Stimulated activated CD8-positive, alpha-beta memory T cell treated with anti-CD3 and anti-CD28 coated beads, Interleukin-7, amount 100 ng/mL, for 1 hour (primary cell): ENCODE measurements around the gene ACCS.

Source experiments
- DNase-seq, 2 donors: peaks; one replicate each; pipeline ENCODE4 v3.0.0-alpha.2; 2020; ENCODE audit warnings: low read depth in 2 of 2

ACCS gene

DNA sequence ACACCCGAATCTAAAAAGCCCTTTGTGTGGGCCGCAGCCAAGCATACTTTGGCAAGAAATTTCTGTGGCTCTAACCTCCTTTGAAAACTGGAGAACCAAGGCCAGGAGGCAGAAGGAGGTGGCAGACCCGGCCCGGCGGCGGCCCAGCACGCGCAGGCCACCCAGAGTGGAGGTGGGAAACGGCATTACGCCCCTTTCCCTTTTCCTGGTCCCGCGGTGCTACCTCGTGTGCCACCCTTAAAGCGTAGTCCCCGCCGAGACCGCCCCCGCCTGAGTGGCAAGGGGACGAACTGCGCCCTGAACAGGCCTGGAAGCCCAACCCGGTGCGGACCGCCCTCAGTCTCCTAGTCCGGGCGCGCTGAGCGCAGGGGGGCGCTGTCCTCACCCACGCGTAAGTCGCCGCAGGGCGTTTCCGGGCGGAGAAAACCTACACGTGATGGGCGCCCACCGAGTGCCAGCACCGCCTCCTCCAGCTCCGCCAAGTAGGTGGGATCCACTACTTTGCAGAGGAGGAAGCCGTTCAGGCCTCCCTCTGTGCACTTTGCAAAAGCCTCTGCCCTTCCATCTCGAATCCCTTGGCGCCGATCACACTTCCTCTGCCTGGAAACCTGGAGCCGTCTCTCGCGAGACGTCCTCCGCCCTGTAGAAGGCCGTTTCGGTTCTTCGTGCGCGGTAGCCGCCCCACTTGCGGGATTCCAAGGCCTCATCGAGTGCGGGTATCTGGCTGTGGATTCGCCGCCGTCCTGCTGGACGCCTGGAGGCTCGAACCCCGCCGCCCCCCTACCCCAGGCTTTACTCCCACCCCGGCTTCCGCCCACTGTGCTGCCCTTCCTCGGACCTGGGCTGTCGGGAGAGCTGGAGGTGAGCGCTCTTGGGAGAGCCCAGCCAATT is at the start of gene ACCS:
ACCS (plus strand) TSS at position 430 of the 891 bp plus-strand sequence. CDS start 1,358 bp downstream, outside the sequence.
- peak; percentile 74 to 84 for DNase-seq

DNA sequence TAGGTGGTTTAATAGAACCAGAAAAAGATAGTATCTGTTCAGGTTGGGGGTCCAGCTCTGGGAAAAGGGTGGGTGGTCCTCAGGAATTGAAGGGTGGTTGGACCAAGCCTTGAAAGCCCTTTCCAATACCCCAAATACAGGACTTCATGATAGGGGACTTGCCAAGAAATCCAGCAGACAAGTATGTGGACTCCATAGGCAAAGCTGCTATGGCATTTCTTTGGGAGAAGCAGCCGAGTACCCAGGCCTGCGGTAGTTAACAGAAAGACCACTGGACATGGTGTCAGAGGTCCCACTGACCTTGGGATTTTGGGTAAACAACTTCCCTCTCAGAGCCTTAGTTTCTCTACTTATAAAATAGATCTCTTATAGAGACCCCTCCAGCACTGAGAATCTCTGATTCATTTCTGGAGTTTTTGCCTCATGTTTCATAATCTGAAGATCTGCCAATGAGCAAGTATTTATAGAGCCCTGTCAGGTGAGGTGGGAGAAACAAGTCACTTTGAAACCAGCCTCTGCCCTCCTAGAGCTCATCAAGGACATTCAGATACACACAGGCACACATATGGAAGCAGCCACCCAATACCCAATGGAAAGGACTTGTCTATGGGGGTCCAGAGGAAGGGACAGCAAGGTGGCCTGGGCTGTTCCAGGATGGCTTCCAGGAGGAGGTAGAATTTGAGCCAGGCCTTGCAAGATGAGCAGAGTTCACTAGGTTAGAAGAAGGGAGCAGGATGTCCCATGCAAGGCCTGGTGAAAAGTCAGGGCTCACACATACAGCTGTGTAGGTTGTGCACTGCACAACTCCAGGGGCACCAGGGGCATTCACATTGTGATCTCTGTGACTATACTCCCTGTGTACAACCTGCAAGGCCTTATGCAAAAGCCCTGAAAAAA is 49.3 kb upstream of the ACCS start:
- DNase-seq: no peak

DNA sequence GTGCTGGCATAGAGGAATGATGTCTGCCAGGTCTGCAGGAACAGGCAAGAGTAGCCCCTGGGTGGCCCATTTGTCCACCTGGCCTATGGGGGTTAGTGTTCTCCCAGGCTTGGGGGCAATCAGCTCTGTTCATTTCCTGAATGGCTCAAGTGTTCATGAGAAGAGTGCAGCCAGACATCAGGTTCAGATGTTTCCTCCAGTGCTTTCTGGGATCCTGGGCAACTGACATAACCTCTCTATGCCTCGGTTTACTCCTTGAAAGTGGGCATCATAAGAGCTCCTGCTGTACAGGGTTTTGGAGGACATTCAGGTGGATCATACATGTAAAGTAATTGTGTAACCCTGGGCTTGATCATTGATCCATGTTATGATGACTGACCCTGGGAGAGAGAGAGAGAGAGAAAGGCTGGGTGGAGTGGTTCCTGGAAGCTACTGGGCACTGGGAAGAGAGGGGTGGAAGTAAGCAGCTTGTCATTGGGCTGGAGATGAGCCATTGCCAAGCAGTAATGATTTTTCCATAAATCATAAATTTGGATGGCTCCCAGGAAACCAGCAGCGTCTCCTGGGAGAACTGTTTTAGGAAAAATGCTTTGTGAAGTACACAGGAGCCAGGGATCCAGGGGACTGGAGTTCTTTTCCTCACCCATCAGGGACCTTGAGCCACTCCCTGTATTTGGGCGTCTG is 48.5 kb upstream of the ACCS start:
- no peak for DNase-seq

- DNase-seq: no peak
These were observed 47.9 kb upstream of the ACCS start for GRCh38 chr11:44018127-44018521.

- DNase-seq: no peak
These were observed 47.2 kb upstream of the ACCS start for GRCh38 chr11:44018829-44019228.

DNA sequence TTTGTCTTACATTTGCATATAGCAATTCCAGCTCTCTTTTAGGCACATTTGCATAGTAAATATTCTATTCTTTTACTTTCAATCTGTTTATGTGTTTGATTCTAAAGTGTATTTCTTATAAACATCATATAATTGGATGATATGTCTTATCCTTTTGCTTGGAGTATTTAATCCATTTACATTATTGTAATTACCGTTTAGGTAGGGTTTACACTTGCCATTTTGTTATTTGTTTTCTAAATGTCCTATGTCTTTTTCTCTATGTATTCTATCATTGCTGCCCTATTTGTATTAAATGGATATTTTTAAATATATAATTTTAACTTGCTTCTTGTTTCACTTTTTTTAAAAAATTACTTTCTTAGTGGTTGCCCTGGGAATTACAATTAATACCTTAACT is 41.1 kb upstream of the ACCS start:
- DNase-seq: no peak

DNA sequence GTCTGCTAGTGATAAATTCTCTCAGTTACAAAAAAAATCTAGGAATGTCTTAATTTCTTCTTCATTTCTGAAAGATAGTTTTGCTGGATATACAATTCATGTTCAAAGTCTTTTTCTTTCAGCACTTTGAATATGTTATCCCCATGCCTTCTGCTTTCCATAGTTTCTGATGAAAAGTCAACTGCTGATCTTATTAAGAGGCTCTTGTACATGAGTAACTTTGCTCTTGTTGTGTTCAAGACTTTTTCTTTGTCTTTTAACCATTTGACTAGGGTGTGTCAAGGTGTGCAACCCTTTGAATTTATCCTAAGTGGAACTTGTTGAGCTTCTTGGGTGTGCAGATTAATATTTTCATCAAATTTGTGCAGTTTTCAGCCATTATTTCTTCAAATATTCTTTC is 40.3 kb upstream of the ACCS start:
- no peak for DNase-seq

- DNase-seq: no peak
These were observed 37.7 kb upstream of the ACCS start for GRCh38 chr11:44028401-44028800.

DNA sequence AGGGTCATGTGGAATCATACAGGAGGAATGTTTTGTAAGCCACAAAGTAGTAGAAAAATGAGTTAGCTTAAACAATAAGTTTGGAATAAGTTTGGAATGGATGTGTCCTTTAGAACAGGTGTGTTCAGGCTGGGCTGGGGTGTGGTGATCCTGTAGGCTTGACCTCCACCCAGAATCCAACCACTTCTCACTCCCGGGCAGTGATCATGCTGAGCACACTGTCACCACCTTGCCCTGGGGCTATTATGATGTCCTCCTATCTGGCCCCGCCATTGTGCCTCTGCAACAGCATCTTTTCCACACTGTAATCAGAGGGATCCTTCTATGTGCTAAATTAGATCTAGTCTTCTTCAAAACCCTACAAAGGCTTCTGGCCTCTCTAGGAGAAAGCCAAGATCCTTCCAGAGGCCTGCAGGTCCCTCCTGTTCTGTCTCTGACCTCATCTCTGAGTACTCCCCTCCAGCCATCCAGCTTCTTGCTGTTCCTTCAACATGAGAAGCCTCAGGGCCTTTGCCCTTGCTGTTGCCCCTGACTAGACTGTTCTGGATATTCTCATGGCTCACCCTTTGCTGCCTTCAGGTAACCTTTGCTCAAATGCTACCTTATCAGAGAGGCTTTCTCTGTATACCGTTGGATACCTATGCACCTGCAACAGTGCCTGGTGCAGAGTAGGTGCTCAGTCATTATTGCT is 37.1 kb upstream of the ACCS start:
- no peak for DNase-seq

GRCh38 chr11:44029507-44029845 is 36.6 kb upstream of the ACCS start:
- DNase-seq: no peak

DNA sequence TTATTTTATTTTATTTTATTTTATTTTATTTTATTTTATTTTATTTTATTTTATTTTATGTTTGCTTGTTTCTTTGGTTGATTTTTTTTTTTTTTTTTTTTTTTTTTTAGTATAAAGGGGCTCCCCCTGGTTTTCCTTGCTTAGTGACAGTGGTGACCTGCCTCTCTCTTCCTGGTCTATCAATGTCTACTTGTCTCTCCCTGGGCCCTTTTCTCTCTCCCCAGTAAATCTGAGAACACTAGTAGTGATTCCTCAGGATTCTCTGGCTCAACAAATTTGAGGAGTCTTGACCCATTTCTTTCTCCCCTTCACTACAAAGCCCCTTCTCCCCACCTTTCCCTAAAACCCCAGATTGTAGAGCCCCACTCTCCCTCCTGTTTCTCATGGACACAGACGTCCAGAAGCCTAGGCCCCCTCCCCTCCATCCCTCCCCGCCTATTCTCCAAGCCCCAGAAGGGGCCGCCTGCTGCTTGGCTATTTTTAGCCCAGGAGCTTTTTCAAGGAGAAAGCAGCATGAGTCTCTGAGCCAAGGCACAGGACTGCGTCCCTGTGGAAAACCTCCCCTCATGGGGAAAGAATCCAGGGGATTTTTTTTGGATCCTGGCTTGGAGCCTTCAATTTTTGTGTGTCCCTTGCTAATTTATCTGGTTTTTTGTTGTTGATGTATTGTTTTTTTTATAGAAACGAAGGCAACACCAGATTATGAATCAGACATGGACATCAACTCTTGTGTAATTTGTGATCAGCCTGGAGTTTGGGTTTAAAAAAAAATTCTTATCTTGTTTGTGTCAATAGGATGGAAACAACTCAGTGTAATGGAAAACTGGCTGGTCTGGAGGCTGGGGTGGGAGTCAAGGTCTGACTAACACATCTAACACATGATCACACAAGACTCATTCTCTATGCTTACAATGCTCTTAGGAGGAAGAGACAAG is 35.8 kb upstream of the ACCS start:
- DNase-seq: no peak

DNA sequence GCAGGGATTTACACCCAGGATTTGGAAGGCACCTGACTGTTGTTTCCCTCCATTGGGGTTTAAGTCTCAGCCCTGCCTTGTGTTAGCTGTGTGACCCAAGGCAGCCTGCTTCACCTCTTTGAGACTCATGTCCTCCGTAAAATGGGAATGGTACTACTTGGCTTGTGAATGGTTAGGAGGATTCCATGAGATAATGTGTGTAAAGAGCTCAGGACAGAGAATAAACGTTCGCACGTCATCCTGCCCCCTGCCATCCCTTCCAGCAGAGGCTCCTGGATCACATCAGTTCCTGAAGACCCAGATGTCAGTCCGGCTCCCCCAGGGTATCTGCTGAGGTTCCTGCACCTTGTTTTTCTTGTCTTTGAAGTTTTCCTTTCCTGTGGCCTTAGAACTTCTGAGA is 35.1 kb upstream of the ACCS start:
- no peak for DNase-seq

DNA sequence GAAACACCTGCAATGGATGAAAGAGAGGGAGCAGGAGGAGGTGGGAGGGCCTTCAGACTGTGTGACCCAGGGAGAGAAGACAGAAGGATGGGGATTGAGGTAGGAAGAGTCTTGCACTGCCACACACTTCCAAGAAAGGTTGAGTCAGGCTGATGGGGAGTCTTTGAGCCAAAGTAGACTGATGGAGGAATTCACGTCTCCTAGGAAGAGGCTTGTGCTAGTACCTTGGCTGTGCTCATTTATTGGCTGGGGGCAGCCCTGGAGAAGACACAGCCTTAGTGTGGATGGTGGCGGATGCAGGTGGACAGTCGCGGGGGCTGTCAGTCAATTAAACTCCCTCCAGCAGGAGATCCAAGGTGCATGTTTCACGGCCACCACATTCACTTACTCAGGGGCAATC is 34.5 kb upstream of the ACCS start:
- DNase-seq: no peak

- no peak for DNase-seq
These were observed 33.6 kb upstream of the ACCS start for GRCh38 chr11:44032299-44033085.

- DNase-seq: no peak
These were observed 32.6 kb upstream of the ACCS start for GRCh38 chr11:44033411-44033850.

DNA sequence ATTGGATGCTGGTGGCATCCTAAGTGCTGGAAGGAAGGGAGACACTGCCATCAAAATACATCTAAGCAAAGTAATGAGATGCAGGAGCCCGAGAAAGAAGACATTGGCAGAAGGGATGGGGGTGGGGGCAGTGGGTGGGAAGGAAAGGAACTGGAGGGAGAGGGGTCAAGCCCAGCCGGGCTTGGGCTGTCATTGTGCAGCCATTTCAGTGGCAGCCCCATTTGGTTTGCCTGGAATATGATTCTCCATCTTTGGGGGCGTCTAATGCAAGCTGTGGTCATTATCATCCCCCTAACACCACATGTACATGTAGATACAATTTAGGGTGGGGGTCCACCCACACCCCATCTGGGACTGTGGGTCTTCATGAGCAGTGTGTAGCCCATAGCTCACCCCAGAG is 32.2 kb upstream of the ACCS start:
- no peak for DNase-seq

- DNase-seq: no peak
These were observed 31.4 kb upstream of the ACCS start for GRCh38 chr11:44034639-44035038.

GRCh38 chr11:44036811-44037657 is 29.0 kb upstream of the ACCS start:
- no peak for DNase-seq

- no peak for DNase-seq
These were observed 28.4 kb upstream of the ACCS start for GRCh38 chr11:44037658-44037998.
